ENCODE results near the gene CSTPP1. TPM values are rescaled to one million over a fixed set of nuclear protein-coding genes. Genes with fewer than 3 reads are reported as not detected.

CSTPP1 gene
- total RNA-seq, 3 donors from 2014 or later = 31.9 to 41.1 (median 32.8) TPM

- intact Hi-C loops (cut with DNase I, micrococcal nuclease) = no loop called here
- no peaks in the 10 kb centered on the region for H3K4me1 ChIP-seq (ENCODE audit: low read depth)
- DNase-seq = no peak
- H3K36me3 ChIP-seq (ENCODE audit: low read depth) = no peaks in the 10 kb centered on the region
- ATAC-seq = no peak
- TF ChIP-seq CTCF (IDR thresholded peaks at IDR 0.05) = no peak
- no peaks in the 10 kb centered on the region for H3K9me3 ChIP-seq
- no peak overlapping the region for H3K4me3 ChIP-seq
Measured at GRCh38 chr11:47044119-47044518, 107.6 kb downstream of the CSTPP1 start.

- no peaks in the 10 kb centered on the region for H3K4me1 ChIP-seq (ENCODE audit: low read depth)
- no peak for ATAC-seq
Measured at GRCh38 chr11:47047972-47048371, 111.4 kb downstream of the CSTPP1 start.

GRCh38 chr11:47050284-47050683 is 113.7 kb downstream of the CSTPP1 start:
- no peak for TF ChIP-seq CTCF (IDR thresholded peaks at IDR 0.05)
- no peaks in the 10 kb centered on the region for H3K4me1 ChIP-seq (ENCODE audit: low read depth)
- H3K4me3 ChIP-seq = no peak overlapping the region
- no peaks in the 10 kb centered on the region for H3K9me3 ChIP-seq
- no peak for ATAC-seq
- intact Hi-C loops (cut with DNase I, micrococcal nuclease) = no loop called here
- no peaks in the 10 kb centered on the region for H3K36me3 ChIP-seq (ENCODE audit: low read depth)
- DNase-seq = no peak

More at GRCh38 chr11:47047972-47048371, 111.4 kb downstream of the CSTPP1 start:
- intact Hi-C loops (cut with DNase I, micrococcal nuclease) = no loop called here
- Histone ChIP-seq H3K4me3 (no peak overlapping the region), H3K36me3 (ENCODE audit: low read depth) (no peaks in the 10 kb centered on the region), H3K9me3 (no peaks in the 10 kb centered on the region)
- no peak for DNase-seq
- no peak for TF ChIP-seq CTCF (IDR thresholded peaks at IDR 0.05)

- H3K36me3 ChIP-seq (ENCODE audit: low read depth) = no peaks in the 10 kb centered on the region
- DNase-seq = no peak
- no peaks in the 10 kb centered on the region for H3K4me1 ChIP-seq (ENCODE audit: low read depth)
- TF ChIP-seq CTCF (IDR thresholded peaks at IDR 0.05) = no peak
- no peak overlapping the region for H3K4me3 ChIP-seq
- no peaks in the 10 kb centered on the region for H3K9me3 ChIP-seq
- no peak for ATAC-seq
- intact Hi-C loops (cut with DNase I, micrococcal nuclease) = no loop called here
Measured at GRCh38 chr11:47051217-47051616, 114.7 kb downstream of the CSTPP1 start.

- Histone ChIP-seq H3K9me3 (no peaks in the 10 kb centered on the region), H3K4me3 (no peak overlapping the region), H3K4me1 (ENCODE audit: low read depth) (no peaks in the 10 kb centered on the region), H3K36me3 (ENCODE audit: low read depth) (no peaks in the 10 kb centered on the region)
- ATAC-seq = no peak
- no peak for DNase-seq
- intact Hi-C loops (cut with DNase I, micrococcal nuclease) = no loop called here
- no peak for TF ChIP-seq CTCF (IDR thresholded peaks at IDR 0.05)
Measured at GRCh38 chr11:47052165-47052564, 115.6 kb downstream of the CSTPP1 start.

- intact Hi-C loops (cut with DNase I, micrococcal nuclease) = no loop called here
- no peak for ATAC-seq
- DNase-seq = no peak
Measured at GRCh38 chr11:47052576-47052975, 116.0 kb downstream of the CSTPP1 start.

More at GRCh38 chr11:47052576-47052975, 116.0 kb downstream of the CSTPP1 start:
- H3K9me3 ChIP-seq = no peaks in the 10 kb centered on the region
- TF ChIP-seq CTCF (IDR thresholded peaks at IDR 0.05) = no peak
- H3K4me1 ChIP-seq (ENCODE audit: low read depth) = no peaks in the 10 kb centered on the region
- H3K4me3 ChIP-seq = no peak overlapping the region
- no peaks in the 10 kb centered on the region for H3K36me3 ChIP-seq (ENCODE audit: low read depth)
